ENCODE measurements around the gene MATN1.

DNA sequence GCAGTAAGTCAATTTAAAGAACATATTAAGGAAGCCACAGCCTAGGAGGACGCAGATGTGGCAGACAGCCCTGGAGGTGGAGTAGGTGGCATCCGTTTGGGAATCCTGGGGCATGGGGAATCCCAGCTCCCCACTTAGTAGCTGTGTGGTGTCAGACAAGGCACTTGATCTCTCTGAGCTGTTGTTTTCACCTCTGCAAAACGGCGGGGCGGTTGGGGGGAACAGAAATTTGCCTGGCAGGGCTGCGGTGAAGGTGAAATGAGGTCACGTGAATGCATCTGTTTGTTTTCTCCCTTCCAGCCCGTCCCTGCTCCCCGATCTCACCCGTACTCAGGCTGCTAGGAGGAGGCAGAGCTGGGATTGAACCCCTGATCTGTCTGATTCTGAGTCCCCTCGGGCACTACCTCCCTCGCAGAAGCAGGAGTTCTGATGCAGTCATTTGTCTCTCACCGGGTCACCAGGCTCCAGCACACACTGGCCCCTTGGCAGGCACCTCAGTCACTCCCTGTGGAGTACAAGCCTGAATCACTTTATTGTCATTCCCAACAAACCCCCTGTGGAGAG is 36.4 kb upstream of the MATN1 start:
- TF ChIP-seq ZNF423 (CRISPR knock-in tag; IDR thresholded peaks at IDR 0.05) (no peak), CREB1 (CRISPR knock-in tag; IDR thresholded peaks at IDR 0.05) (no peak), HMGA2 (CRISPR knock-in tag; IDR thresholded peaks at IDR 0.05) (no peak), ESRRA (CRISPR knock-in tag; IDR thresholded peaks at IDR 0.05; ENCODE audit: borderline replicate concordance) (no peak), SP1 (CRISPR knock-in tag; conservative IDR thresholded peaks at IDR 0.05) (no peak), GRHL2 (CRISPR knock-in tag; IDR thresholded peaks at IDR 0.05; ENCODE audit: insufficient replicate concordance, severe bottlenecking) (no peak)
- TF ChIP-seq, protein P1, sequence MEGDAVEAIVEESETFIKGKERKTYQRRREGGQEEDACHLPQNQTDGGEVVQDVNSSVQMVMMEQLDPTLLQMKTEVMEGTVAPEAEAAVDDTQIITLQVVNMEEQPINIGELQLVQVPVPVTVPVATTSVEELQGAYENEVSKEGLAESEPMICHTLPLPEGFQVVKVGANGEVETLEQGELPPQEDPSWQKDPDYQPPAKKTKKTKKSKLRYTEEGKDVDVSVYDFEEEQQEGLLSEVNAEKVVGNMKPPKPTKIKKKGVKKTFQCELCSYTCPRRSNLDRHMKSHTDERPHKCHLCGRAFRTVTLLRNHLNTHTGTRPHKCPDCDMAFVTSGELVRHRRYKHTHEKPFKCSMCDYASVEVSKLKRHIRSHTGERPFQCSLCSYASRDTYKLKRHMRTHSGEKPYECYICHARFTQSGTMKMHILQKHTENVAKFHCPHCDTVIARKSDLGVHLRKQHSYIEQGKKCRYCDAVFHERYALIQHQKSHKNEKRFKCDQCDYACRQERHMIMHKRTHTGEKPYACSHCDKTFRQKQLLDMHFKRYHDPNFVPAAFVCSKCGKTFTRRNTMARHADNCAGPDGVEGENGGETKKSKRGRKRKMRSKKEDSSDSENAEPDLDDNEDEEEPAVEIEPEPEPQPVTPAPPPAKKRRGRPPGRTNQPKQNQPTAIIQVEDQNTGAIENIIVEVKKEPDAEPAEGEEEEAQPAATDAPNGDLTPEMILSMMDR (IDR thresholded peaks at IDR 0.05): no peak
- TF ChIP-seq, protein P2, sequence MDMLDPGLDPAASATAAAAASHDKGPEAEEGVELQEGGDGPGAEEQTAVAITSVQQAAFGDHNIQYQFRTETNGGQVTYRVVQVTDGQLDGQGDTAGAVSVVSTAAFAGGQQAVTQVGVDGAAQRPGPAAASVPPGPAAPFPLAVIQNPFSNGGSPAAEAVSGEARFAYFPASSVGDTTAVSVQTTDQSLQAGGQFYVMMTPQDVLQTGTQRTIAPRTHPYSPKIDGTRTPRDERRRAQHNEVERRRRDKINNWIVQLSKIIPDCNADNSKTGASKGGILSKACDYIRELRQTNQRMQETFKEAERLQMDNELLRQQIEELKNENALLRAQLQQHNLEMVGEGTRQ (CRISPR knock-in tag; IDR thresholded peaks at IDR 0.05): no peak
- TF ChIP-seq, protein P3, sequence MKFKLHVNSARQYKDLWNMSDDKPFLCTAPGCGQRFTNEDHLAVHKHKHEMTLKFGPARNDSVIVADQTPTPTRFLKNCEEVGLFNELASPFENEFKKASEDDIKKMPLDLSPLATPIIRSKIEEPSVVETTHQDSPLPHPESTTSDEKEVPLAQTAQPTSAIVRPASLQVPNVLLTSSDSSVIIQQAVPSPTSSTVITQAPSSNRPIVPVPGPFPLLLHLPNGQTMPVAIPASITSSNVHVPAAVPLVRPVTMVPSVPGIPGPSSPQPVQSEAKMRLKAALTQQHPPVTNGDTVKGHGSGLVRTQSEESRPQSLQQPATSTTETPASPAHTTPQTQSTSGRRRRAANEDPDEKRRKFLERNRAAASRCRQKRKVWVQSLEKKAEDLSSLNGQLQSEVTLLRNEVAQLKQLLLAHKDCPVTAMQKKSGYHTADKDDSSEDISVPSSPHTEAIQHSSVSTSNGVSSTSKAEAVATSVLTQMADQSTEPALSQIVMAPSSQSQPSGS (CRISPR knock-in tag; IDR thresholded peaks at IDR 0.05; ENCODE audit: borderline replicate concordance, low read depth): no peak
- TF ChIP-seq, protein P4, sequence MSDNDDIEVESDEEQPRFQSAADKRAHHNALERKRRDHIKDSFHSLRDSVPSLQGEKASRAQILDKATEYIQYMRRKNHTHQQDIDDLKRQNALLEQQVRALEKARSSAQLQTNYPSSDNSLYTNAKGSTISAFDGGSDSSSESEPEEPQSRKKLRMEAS (CRISPR knock-in tag; IDR thresholded peaks at IDR 0.05): no peak
- TF ChIP-seq, protein P5, sequence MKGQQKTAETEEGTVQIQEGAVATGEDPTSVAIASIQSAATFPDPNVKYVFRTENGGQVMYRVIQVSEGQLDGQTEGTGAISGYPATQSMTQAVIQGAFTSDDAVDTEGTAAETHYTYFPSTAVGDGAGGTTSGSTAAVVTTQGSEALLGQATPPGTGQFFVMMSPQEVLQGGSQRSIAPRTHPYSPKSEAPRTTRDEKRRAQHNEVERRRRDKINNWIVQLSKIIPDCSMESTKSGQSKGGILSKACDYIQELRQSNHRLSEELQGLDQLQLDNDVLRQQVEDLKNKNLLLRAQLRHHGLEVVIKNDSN (CRISPR knock-in tag; IDR thresholded peaks at IDR 0.05): no peak

Data from WTC11 (cell line).